GM23338 (cell line): ENCODE data around the gene FSIP2. TPM values are rescaled to one million over a fixed set of nuclear protein-coding genes. Genes with fewer than 3 reads are reported as not detected.

Source experiments
- ATAC-seq: fragments of 200-7000 bp; cut with Tn5 transposase; 3 replicates; pipeline ENCODE4 v1.9.1; 2020
- DNase-seq: peaks from one replicate; pipeline ENCODE4 v3.0.0-alpha.2; 2015; ENCODE audit warnings: low spot score
- H2AFZ ChIP-seq: fragments of 200-600 bp; sonication (generic); 2 replicates; pipeline ENCODE4 v1.8.0; 2016; ENCODE audit warnings: antibody characterized with exemption, mild to moderate bottlenecking, moderate library complexity
- H3F3A ChIP-seq: fragments of 200-600 bp; sonication (generic); replicated peaks from 2 replicates; pipeline ENCODE4 v1.8.0; 2017; ENCODE audit warnings: antibody characterized with exemption, mixed run types, low read depth
- H3K27ac ChIP-seq: fragments of 200-600 bp; sonication (generic); 2 replicates; pipeline ENCODE4 v1.6.1; 2016; ENCODE audit warnings: low read depth
- H3K27me3 ChIP-seq: fragments of 200-600 bp; sonication (generic); 2 replicates; pipeline ENCODE4 v1.8.0; 2016; ENCODE audit warnings: mild to moderate bottlenecking, mixed run types, moderate library complexity; ENCODE audit not compliant: insufficient read depth
- H3K36me3 ChIP-seq: fragments of 200-600 bp; sonication (generic); 2 replicates; pipeline ENCODE4 v1.8.0; 2016; ENCODE audit warnings: mild to moderate bottlenecking; ENCODE audit not compliant: insufficient read depth
- H3K4me1 ChIP-seq: fragments of 200-600 bp; sonication (generic); 2 replicates; pipeline ENCODE4 v1.8.0; 2016; ENCODE audit warnings: mild to moderate bottlenecking, moderate library complexity; ENCODE audit not compliant: insufficient read depth
- H3K4me2 ChIP-seq: fragments of 200-600 bp; sonication (generic); 2 replicates; pipeline ENCODE4 v1.7.1; 2017; ENCODE audit warnings: mixed run types
- H3K4me3 ChIP-seq: fragments of 200-600 bp; sonication (generic); 2 replicates; pipeline ENCODE4 v1.6.1; 2016; ENCODE audit warnings: mixed run types
- H3K79me2 ChIP-seq: fragments of 200-600 bp; sonication (generic); replicated peaks from 2 replicates; pipeline ENCODE4 v1.8.0; 2017; ENCODE audit warnings: mild to moderate bottlenecking; ENCODE audit not compliant: insufficient read depth
- H3K9me2 ChIP-seq: fragments of 200-600 bp; sonication (generic); 2 replicates; pipeline ENCODE4 v1.8.0; 2017; ENCODE audit not compliant: insufficient read depth
- H4K20me1 ChIP-seq: fragments of 200-600 bp; sonication (generic); replicated peaks from 2 replicates; pipeline ENCODE4 v1.8.0; 2017; ENCODE audit warnings: mild to moderate bottlenecking; ENCODE audit not compliant: insufficient read depth
- H3K27ac Mint-ChIP-seq: 2 replicates; pipeline ENCODE4 v1.8.0; 2020; ENCODE audit warnings: inconsistent platforms, mild to moderate bottlenecking, moderate library complexity, mixed read lengths
- H3K27me3 Mint-ChIP-seq: 3 replicates; pipeline ENCODE4 v1.8.0; 2022; ENCODE audit warnings: low read depth, mild to moderate bottlenecking, moderate library complexity, mixed read lengths, inconsistent platforms; ENCODE audit not compliant: insufficient read depth, poor library complexity
- H3K36me3 Mint-ChIP-seq: 3 replicates; pipeline ENCODE4 v1.8.0; 2021; ENCODE audit warnings: low read depth, mild to moderate bottlenecking, inconsistent platforms, moderate library complexity, mixed read lengths
- H3K4me1 Mint-ChIP-seq: 3 replicates; pipeline ENCODE4 v1.8.0; 2020; ENCODE audit warnings: mild to moderate bottlenecking, inconsistent platforms, mixed read lengths
- H3K4me3 Mint-ChIP-seq: 3 replicates; pipeline ENCODE4 v1.8.0; 2021; ENCODE audit warnings: moderate library complexity, mild to moderate bottlenecking, inconsistent platforms, mixed read lengths
- H3K9me3 Mint-ChIP-seq: 3 replicates; pipeline ENCODE4 v1.8.0; 2020; ENCODE audit warnings: moderate library complexity, mild to moderate bottlenecking, inconsistent platforms, mixed read lengths
- CREB1 ChIP-seq: fragments of 250-450 bp; sonication (Bioruptor Pico); IDR thresholded peaks from 2 replicates; pipeline ENCODE4 v1.5.0; 2020; ENCODE audit warnings: low read depth, mild to moderate bottlenecking, moderate library complexity
- CTCF ChIP-seq, 2 experiments: fragments of 200-600 bp in 1 of 2; sonication (generic) in 1 of 2; conservative IDR thresholded peaks; 2 replicates each; pipeline versions ENCODE4 v1.5.1 to v1.6.1; 2016 to 2017; ENCODE audit warnings: antibody characterized with exemption in 2 of 2, low read depth in 2 of 2, mild to moderate bottlenecking in 2 of 2, moderate library complexity in 1 of 2
- POLR2AphosphoS5 ChIP-seq: IDR thresholded peaks from 2 replicates; pipeline ENCODE4 v1.6.1; 2016; ENCODE audit warnings: antibody characterized with exemption, low read depth
- REST ChIP-seq: IDR thresholded peaks from one replicate; pipeline ENCODE4 v1.6.1; 2018; ENCODE audit warnings: antibody characterized with exemption; ENCODE audit not compliant: unreplicated experiment
- ZNF462 ChIP-seq: fragments of 250-450 bp; sonication (Bioruptor Pico); IDR thresholded peaks from 2 replicates; pipeline ENCODE4 v1.5.0; 2020; ENCODE audit warnings: mild to moderate bottlenecking, moderate library complexity
- long read RNA-seq: library from polyadenylated mRNA; unstranded; transcript quantifications from one replicate; pipeline ENCODE4 v2.0.0, GENCODE V29; 2020; ENCODE audit not compliant: unreplicated experiment
- polyA plus RNA-seq: library from polyadenylated mRNA; unstranded; fragments of >200 nt; fragmentation: Nextera tagmentation; extraction: Ambion mirVana; gene quantifications from 2 replicates; pipeline ENCODE4 v1.2.1, GENCODE V29; 2016
- total RNA-seq: library from RNA; depleted of rRNA; stranded (reverse); fragments of >200 nt; shearing (Covaris generic); gene quantifications from 2 replicates; pipeline ENCODE4 v1.2.3, GENCODE V29; 2014; rRNA removed

FSIP2 gene
- total RNA-seq (2.9 and 3.8 TPM in 2 replicates), polyA plus RNA-seq (3.0 and 3.2 TPM in 2 replicates)
- long read RNA-seq: 0 reads

DNA sequence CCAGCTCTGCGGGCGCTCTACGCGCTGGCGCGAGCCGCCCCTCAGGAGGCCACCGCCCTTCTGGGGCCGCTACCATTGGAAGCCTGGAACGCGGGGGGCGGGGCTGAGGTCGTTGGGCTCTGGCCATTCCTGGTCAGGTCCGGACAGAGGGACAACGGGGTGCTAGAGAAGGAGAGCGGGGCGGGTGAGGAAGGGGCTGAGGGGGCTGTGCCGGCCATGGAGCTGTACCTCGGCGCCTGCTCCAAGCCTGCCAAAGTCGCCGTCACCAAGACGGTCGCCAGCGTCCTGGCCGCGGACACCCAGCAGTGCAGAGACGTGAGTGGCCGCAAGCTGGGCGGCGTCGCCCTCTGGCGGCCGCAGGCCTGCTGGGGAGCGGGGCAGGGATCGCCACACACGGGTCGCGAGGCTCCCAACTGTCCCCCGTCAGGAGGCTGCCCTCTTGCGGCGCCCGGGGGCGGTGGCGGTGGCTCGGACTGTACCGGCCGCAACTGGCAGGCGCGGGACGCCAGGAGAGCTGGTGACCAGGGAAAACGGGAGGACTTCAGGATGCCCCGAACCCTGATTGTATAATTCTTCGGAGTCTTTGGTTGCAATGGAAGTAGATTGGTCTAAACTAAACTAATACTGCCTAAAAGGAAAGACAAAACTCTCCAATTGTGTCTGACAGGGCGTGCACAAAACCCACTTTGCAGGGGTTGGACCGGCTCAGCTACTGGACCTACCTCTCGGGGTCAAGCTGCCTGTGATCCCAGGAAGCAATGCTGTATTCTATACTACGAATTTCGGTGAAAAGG lies at the start of gene FSIP2:
FSIP2 (plus strand) TSS at position 126 of the 794 bp plus-strand sequence; CDS start at position 217, 91 bp downstream.
- Histone ChIP-seq H2AFZ (peak within 1 kb of the TSS; percentile 97), H3K36me3 (no peaks in the 10 kb centered on the region), H3K79me2 (no peaks in the 10 kb centered on the region), H3F3A (no peaks in the 10 kb centered on the region), H3K4me2 (peak within 1 kb of the TSS; percentile 77), H3K4me1 (0 out of 2 replicates have a peak, but pooled peaks cover 4% of the 10 kb centered on the region), H3K27ac (no peak within 1 kb of the TSS), H3K4me3 (peak within 1 kb of the TSS; percentile 73), H3K9me2 (no peaks in the 10 kb centered on the region), H3K27me3 (no peaks in the 10 kb centered on the region), H4K20me1 (no peaks in the 10 kb centered on the region)
- Mint-ChIP-seq H3K36me3 (no peaks in the 10 kb centered on the region), H3K27me3 (no peaks in the 10 kb centered on the region), H3K27ac (no peak within 1 kb of the TSS), H3K9me3 (no peaks in the 10 kb centered on the region; the same call in 2 of the 3 replicates), H3K4me1 (peaks cover 10% of the 10 kb centered on the region), H3K4me3 (peak within 1 kb of the TSS; percentile 77)
- no peak for TF ChIP-seq REST
- TF ChIP-seq POLR2AphosphoS5: peak; percentile 44
- 0 out of 2 replicates have a peak, but pooled peaks have one; percentile 39 for TF ChIP-seq ZNF462 (CRISPR knock-in tag)
- peak; percentile 79 to 100 for TF ChIP-seq CTCF (conservative IDR thresholded peaks at IDR 0.05; ENCODE audit: low read depth in 2 of 2)
- peak; percentile 61 for TF ChIP-seq CREB1
- peak; percentile 92 for ATAC-seq
- peak; percentile 94 for DNase-seq
